ENCODE results near the gene MSI2. TPM values are rescaled to one million over a fixed set of nuclear protein-coding genes. Genes with fewer than 3 reads are reported as not detected.
A peak's percentile ranks its signal among the peaks of the same experiment; 100 is the strongest.

The MSI2 gene
- total and polyA plus RNA-seq, 9 of the 15 experiments (the other 6 are each of a cell fraction or from before 2014, with no cell fraction given), result 4.6 to 61.8 (median 42.4) TPM

GRCh38 chr17:57493625-57494024 lies 237.3 kb downstream of the MSI2 start:
- DNase-seq (ENCODE audit: extremely low read depth in 1 of 4, low spot score in 3 of 4) (no peak), FAIRE-seq (no peak), ATAC-seq (no peak)
- no TSS peak for BruUV-seq (replicated peaks)
- no peaks in the 10 kb centered on the region for H3K79me2 ChIP-seq (ENCODE audit: control insufficient read depth, insufficient read depth, low read length)
- CTCF ChIA-PET (ENCODE audit: low intra/inter-chr PET ratio), result no interaction called here
- WGBS (ENCODE audit: insufficient coverage, low coverage, missing lambda C conversion rate), result 72% methylated on average over 6 of the region's 6 CpGs
- peaks cover 0 to 3% of the 10 kb centered on the region in 2 experiments; a peak in 1 of 5 replicates for H3K4me1 ChIP-seq (replicated peaks in 1 of 2; ENCODE audit: control insufficient read depth in 2 of 2, insufficient read depth in 2 of 2, low read length in 2 of 2)
- H2AFZ ChIP-seq (ENCODE audit: low read depth, low read length), result no peak overlapping the region
- in situ Hi-C loops (cut with MboI) (no loop called here), intact Hi-C loops (cut with micrococcal nuclease) (no loop called here)
- no peaks in the 10 kb centered on the region for H3K36me3 ChIP-seq (ENCODE audit: control insufficient read depth, insufficient read depth, low read length)
- POLR2A ChIA-PET, result interaction anchor here (0.6 kb wide), 1 partner anchor 14 kb away, joined by 3 read pairs; no protein-coding TSS in a partner anchor
- no peak overlapping the region for H3K4me3 ChIP-seq
- 0 out of 2 replicates have a peak, but pooled peaks have one; percentile 24 for TF ChIP-seq PKNOX1 (IDR thresholded peaks at IDR 0.05)
- no peak for TF ChIP-seq RAD21 (CRISPR knock-in tag; conservative IDR thresholded peaks at IDR 0.05 in 1 of 2, IDR thresholded peaks at IDR 0.05 in 1 of 2)
- no peak overlapping the region for H3K27ac ChIP-seq (ENCODE audit: extremely low read depth, low read depth, low read length)
- no peaks in the 10 kb centered on the region for H3K27me3 ChIP-seq (ENCODE audit: control insufficient read depth in 2 of 2, insufficient read depth in 2 of 2, low read length in 2 of 2)
- no peak overlapping the region for H3K4me2 ChIP-seq (ENCODE audit: insufficient read depth, low read length)
- H4K20me1 ChIP-seq (replicated peaks; ENCODE audit: control insufficient read depth, insufficient read depth, low read length), result peaks cover 3% of the 10 kb centered on the region
- no peak overlapping the region for H3K9ac ChIP-seq (ENCODE audit: insufficient read depth in 1 of 2, low read depth in 2 of 2, low read length in 2 of 2)
- no peaks in the 10 kb centered on the region for H3K9me3 ChIP-seq (replicated peaks; ENCODE audit: control insufficient read depth, insufficient read depth, low read depth, low read length)
- H3K9me1 ChIP-seq (ENCODE audit: control insufficient read depth, insufficient read depth, low read length), result no peaks in the 10 kb centered on the region

- H4K20me1 ChIP-seq (replicated peaks; ENCODE audit: control insufficient read depth, insufficient read depth, low read length), result peaks cover 3% of the 10 kb centered on the region
- H3K36me3 ChIP-seq (ENCODE audit: control insufficient read depth, insufficient read depth, low read length), result no peaks in the 10 kb centered on the region
- POLR2A ChIA-PET, result interaction anchor here (1.0 kb wide), 1 partner anchor 11 kb away, joined by 4 read pairs; no protein-coding TSS in a partner anchor
- no peak for TF ChIP-seq HBP1 (CRISPR knock-in tag; IDR thresholded peaks at IDR 0.05)
- TF ChIP-seq LARP7 (IDR thresholded peaks at IDR 0.05), result no peak
- no peak for TF ChIP-seq ZNF445 (CRISPR knock-in tag; IDR thresholded peaks at IDR 0.05; ENCODE audit: low read depth)
- TF ChIP-seq ARID2 (IDR thresholded peaks at IDR 0.05), result no peak
- no peaks in the 10 kb centered on the region for H3K9me1 ChIP-seq (ENCODE audit: control insufficient read depth, insufficient read depth, low read length)
- H3K9ac ChIP-seq (ENCODE audit: insufficient read depth in 1 of 2, low read depth in 2 of 2, low read length in 2 of 2), result no peak overlapping the region
- intact Hi-C loops (cut with micrococcal nuclease), result no loop called here
- no peaks in the 10 kb centered on the region for H3K27me3 ChIP-seq (ENCODE audit: control insufficient read depth in 2 of 2, insufficient read depth in 2 of 2, low read length in 2 of 2)
- H3K4me2 ChIP-seq (ENCODE audit: insufficient read depth, low read length), result no peak overlapping the region
- H2AFZ ChIP-seq (ENCODE audit: low read depth, low read length), result no peak overlapping the region
- DNase-seq (ENCODE audit: extremely low read depth in 1 of 4, low spot score in 3 of 4) (no peak), FAIRE-seq (no peak), ATAC-seq (no peak)
- BruUV-seq (replicated peaks), result no TSS peak
- no peaks in the 10 kb centered on the region for H3K79me2 ChIP-seq (ENCODE audit: control insufficient read depth, insufficient read depth, low read length)
- H3K9me3 ChIP-seq (replicated peaks; ENCODE audit: control insufficient read depth, insufficient read depth, low read depth, low read length), result no peaks in the 10 kb centered on the region
- no peak overlapping the region for H3K4me3 ChIP-seq
- in situ Hi-C loops (cut with MboI), result no loop called here
- no peak overlapping the region for H3K27ac ChIP-seq (ENCODE audit: extremely low read depth, low read depth, low read length)
- whole genome bisulfite sequencing (ENCODE audit: insufficient coverage, low coverage, missing lambda C conversion rate), result 71% methylated on average over 5 of the region's 5 CpGs
- H3K4me1 ChIP-seq (replicated peaks in 1 of 2; ENCODE audit: control insufficient read depth in 2 of 2, insufficient read depth in 2 of 2, low read length in 2 of 2), result peaks cover 0 to under 1% of the 10 kb centered on the region in 2 experiments; a peak in 1 of 5 replicates
- CTCF ChIA-PET (ENCODE audit: low intra/inter-chr PET ratio), result no interaction called here
Observed at GRCh38 chr17:57494443-57494842, 238.1 kb downstream of the MSI2 start.

Measured in K562 (cell line).